Measurements from ENCODE around the gene FN1.
A peak's percentile ranks its signal among the peaks of the same experiment; 100 is the strongest.

The FN1 gene

GRCh38 chr2:215435870-215436704 is at the start of gene FN1:
Gene FN1 (minus strand): TSS chr2:215436068. CDS start chr2:215435802, 266 bp downstream.
- peaks cover 8% of the 10 kb centered on the region for H3K4me1 ChIP-seq (ENCODE audit: low read depth, poor library complexity, severe bottlenecking)
- no peak for TF ChIP-seq CTCF (conservative IDR thresholded peaks at IDR 0.05; ENCODE audit: low read depth, low read length)
- H3K27ac ChIP-seq, result no peak within 1 kb of the TSS; the same call in 1 of the 2 replicates
- H4K20me1 ChIP-seq (ENCODE audit: insufficient read depth), result no peaks in the 10 kb centered on the region
- peak within 1 kb of the TSS; percentile 98 for H2AFZ ChIP-seq (ENCODE audit: low read depth)
- H3K79me2 ChIP-seq (ENCODE audit: insufficient read depth, low read depth), result no peaks in the 10 kb centered on the region
- peak within 1 kb of the TSS; percentile 96 for H3K4me2 ChIP-seq
- H3K36me3 ChIP-seq (ENCODE audit: insufficient read depth), result no peaks in the 10 kb centered on the region
- H3K27me3 ChIP-seq (ENCODE audit: insufficient read depth, low read depth), result peaks cover 10% of the 10 kb centered on the region; the same call in 1 of the 2 replicates
- H3K4me3 ChIP-seq (IDR thresholded peaks at IDR 0.05; ENCODE audit: insufficient read depth, low read depth, low read length), result peak within 1 kb of the TSS; percentile 79
- peak within 1 kb of the TSS; percentile 61; the same call in 1 of the 2 replicates for H3K9ac ChIP-seq

- TF ChIP-seq CTCF (conservative IDR thresholded peaks at IDR 0.05; ENCODE audit: low read depth, low read length), result no peak
- Histone ChIP-seq H3K4me2 (no peak overlapping the region), H4K20me1 (ENCODE audit: insufficient read depth) (no peaks in the 10 kb centered on the region), H3K9ac (no peak overlapping the region), H3K36me3 (ENCODE audit: insufficient read depth) (no peaks in the 10 kb centered on the region), H3K4me3 (IDR thresholded peaks at IDR 0.05; ENCODE audit: insufficient read depth, low read depth, low read length) (no peak overlapping the region), H3K79me2 (ENCODE audit: insufficient read depth, low read depth) (no peaks in the 10 kb centered on the region), H3K27ac (no peak overlapping the region), H2AFZ (ENCODE audit: low read depth) (no peak overlapping the region), H3K27me3 (ENCODE audit: insufficient read depth, low read depth) (no peaks in the 10 kb centered on the region), H3K4me1 (ENCODE audit: low read depth, poor library complexity, severe bottlenecking) (no peaks in the 10 kb centered on the region)
Measured at GRCh38 chr2:215485032-215485431, 49.2 kb upstream of the FN1 start.

- no peak overlapping the region for H3K27ac ChIP-seq
- H3K9ac ChIP-seq, result no peak overlapping the region
- no peaks in the 10 kb centered on the region for H4K20me1 ChIP-seq (ENCODE audit: insufficient read depth)
- no peak for TF ChIP-seq CTCF (conservative IDR thresholded peaks at IDR 0.05; ENCODE audit: low read depth, low read length)
- H3K79me2 ChIP-seq (ENCODE audit: insufficient read depth, low read depth), result no peaks in the 10 kb centered on the region
- H3K36me3 ChIP-seq (ENCODE audit: insufficient read depth), result no peaks in the 10 kb centered on the region
- no peaks in the 10 kb centered on the region for H3K27me3 ChIP-seq (ENCODE audit: insufficient read depth, low read depth)
- no peak overlapping the region for H2AFZ ChIP-seq (ENCODE audit: low read depth)
- no peak overlapping the region for H3K4me2 ChIP-seq
- H3K4me3 ChIP-seq (IDR thresholded peaks at IDR 0.05; ENCODE audit: insufficient read depth, low read depth, low read length), result no peak overlapping the region
- no peaks in the 10 kb centered on the region for H3K4me1 ChIP-seq (ENCODE audit: low read depth, poor library complexity, severe bottlenecking)
Measured at GRCh38 chr2:215484570-215484969, 48.7 kb upstream of the FN1 start.

- Histone ChIP-seq H3K4me3 (IDR thresholded peaks at IDR 0.05; ENCODE audit: insufficient read depth, low read depth, low read length) (no peak overlapping the region), H4K20me1 (ENCODE audit: insufficient read depth) (no peaks in the 10 kb centered on the region), H2AFZ (ENCODE audit: low read depth) (no peak overlapping the region), H3K36me3 (ENCODE audit: insufficient read depth) (no peaks in the 10 kb centered on the region), H3K4me1 (ENCODE audit: low read depth, poor library complexity, severe bottlenecking) (no peaks in the 10 kb centered on the region), H3K27ac (no peak overlapping the region), H3K9ac (no peak overlapping the region), H3K27me3 (ENCODE audit: insufficient read depth, low read depth) (no peaks in the 10 kb centered on the region), H3K79me2 (ENCODE audit: insufficient read depth, low read depth) (no peaks in the 10 kb centered on the region), H3K4me2 (no peak overlapping the region)
- TF ChIP-seq CTCF (conservative IDR thresholded peaks at IDR 0.05; ENCODE audit: low read depth, low read length), result no peak
Measured at GRCh38 chr2:215483431-215483830, 47.6 kb upstream of the FN1 start.
